SK-N-MC (cell line): ENCODE results near the gene DCLRE1A.
"Not testable (repeated sequence)": the region's sequence is repeated elsewhere in the genome, so short reads cannot be mapped to it uniquely, and the experiment has no call there.

Experiments used
- EZH2 ChIP-seq: fragments of 200-600 bp; sonication (generic); IDR thresholded peaks from one replicate; pipeline ENCODE4 v1.6.1; 2017; ENCODE audit warnings: antibody characterized with exemption
- FOXP2 ChIP-seq: optimal IDR thresholded peaks from 2 replicates; pipeline ENCODE3; 2011; ENCODE audit warnings: mild to moderate bottlenecking, moderate library complexity; ENCODE audit not compliant: insufficient read depth; ENCODE audit errors: extremely low read length, control extremely low read depth
- POLR2AphosphoS5 ChIP-seq: IDR thresholded peaks from 2 replicates; pipeline ENCODE4 v1.6.1; 2012; ENCODE audit warnings: mild to moderate bottlenecking, low read depth, low read length, borderline replicate concordance

GRCh38 chr10:113828567-113828966 is 25.3 kb downstream of the DCLRE1A start:
- not testable (repeated sequence) for TF ChIP-seq EZH2, POLR2AphosphoS5, FOXP2
